NCI-H1417 (cell line): ENCODE results near the gene PLIN1.

ENCODE experiments used
- DNase-seq, 3 experiments: peaks; one replicate each; lab custom pipeline; 2025; lab: John Stamatoyannopoulos, UW

PLIN1 gene

DNA sequence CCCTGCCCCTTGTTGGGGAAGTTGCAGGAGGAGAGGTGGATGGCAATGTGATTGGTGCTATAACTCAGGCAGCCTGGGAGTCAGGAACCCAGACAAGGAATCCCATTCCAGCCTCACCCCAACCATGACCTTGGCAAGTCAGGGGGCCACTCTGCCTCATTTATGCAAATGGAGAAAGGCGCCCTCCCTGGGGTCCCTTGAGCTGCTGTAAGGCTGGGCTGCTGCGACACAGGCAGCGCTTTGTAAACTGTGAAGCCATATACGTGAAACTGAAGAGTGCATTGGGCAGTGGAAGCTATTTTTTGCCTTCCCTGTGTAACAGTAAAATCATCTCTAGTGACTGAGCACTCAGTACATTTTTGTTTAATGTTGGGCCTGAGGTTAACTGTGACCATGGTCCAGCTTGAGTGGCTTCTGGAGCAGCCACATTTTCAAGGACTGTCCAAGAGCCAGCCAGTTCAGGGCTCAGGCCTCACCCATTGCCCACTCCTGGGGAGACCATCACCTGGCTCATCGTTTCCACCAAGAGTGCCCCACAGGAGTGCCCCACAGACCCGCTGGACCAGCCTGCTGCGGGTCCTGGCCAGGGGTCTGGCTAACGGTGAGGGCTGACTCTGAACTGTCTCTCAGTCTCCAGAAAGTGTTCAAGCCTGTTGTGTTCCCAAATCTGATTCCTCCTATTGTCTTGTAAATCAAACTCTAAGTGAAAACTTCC is 51.8 kb downstream of the PLIN1 start:
- DNase-seq: no peak

- DNase-seq: no peak
These were observed 53.5 kb downstream of the PLIN1 start for GRCh38 chr15:89625716-89626115.

- DNase-seq: no peak
These were observed 56.0 kb downstream of the PLIN1 start for GRCh38 chr15:89623165-89623564.

- DNase-seq: no peak
These were observed 57.6 kb downstream of the PLIN1 start for GRCh38 chr15:89621547-89621946.

- DNase-seq: no peak
These were observed 62.9 kb downstream of the PLIN1 start for GRCh38 chr15:89616228-89616627.

DNA sequence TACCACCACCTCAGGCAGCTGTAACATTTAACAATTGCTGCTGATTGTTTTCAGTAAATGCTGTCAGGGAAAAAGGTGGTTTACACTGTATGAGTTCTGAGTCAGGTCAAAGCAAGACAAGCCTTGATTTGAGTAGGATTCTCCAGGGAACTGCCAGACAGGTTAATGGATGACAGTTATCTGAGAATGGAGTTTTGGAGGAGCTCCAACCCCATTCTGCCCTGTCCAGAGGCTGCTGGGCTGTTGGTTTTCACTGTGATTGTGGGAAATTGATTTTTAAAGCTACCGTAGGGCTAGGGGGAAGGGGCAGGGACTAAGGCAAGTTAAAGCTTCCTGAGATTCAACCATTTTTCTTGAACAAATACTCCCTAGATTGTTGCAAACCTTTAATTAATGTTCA is 64.0 kb downstream of the PLIN1 start:
- DNase-seq: no peak
